ENCODE measurements around the gene CDH18. TPM values are rescaled to one million over a fixed set of nuclear protein-coding genes. Genes with fewer than 3 reads are reported as not detected.

Gene CDH18
- total RNA-seq, 4 donors from 2014 or later: not detected

- no peak for TF ChIP-seq CTCF (IDR thresholded peaks at IDR 0.05; ENCODE audit: low read depth)
Measured at GRCh38 chr5:19739671-19740070, 248.3 kb downstream of the CDH18 start.

GRCh38 chr5:19734776-19735175, 253.2 kb downstream of the CDH18 start:
- no peak for TF ChIP-seq CTCF (IDR thresholded peaks at IDR 0.05; ENCODE audit: low read depth)

- no peak for TF ChIP-seq CTCF (IDR thresholded peaks at IDR 0.05; ENCODE audit: low read depth)
Measured at GRCh38 chr5:19733612-19734495, 254.1 kb downstream of the CDH18 start.

- no peak for TF ChIP-seq CTCF (IDR thresholded peaks at IDR 0.05; ENCODE audit: low read depth)
Measured at GRCh38 chr5:19728571-19728970, 259.4 kb downstream of the CDH18 start.

- TF ChIP-seq CTCF (IDR thresholded peaks at IDR 0.05; ENCODE audit: low read depth): no peak
Measured at GRCh38 chr5:19719109-19719508, 268.9 kb downstream of the CDH18 start.

DNA sequence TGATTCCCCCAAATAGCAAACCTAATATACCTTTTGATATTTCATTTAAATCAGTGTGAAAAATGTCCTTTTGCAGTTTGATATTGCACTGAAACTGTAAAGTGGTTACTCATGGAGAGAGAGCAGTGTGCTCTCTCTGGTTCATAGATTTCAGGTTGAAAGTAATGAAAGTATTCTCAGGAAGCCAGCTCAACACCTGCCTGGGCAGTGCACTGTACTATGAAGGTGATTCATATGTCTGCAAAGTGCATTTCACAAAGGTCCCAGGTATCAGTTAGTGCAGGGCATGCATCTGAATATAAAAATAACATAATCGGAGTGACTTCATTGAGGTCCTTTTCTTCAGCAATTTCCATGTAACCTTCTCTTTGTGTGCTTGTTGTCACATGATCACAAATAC, 274.3 kb downstream of the CDH18 start:
- no peak for TF ChIP-seq CTCF (IDR thresholded peaks at IDR 0.05; ENCODE audit: low read depth)

GRCh38 chr5:19709403-19709802, 278.6 kb downstream of the CDH18 start:
- TF ChIP-seq CTCF (IDR thresholded peaks at IDR 0.05; ENCODE audit: low read depth): no peak

Data from subcutaneous adipose tissue (tissue), 4 donors.